Stomach (tissue), 4 donors: ENCODE measurements around the gene CTNNA1.

Experiments
- CTCF ChIP-seq, 7 experiments: fragments of 450-650 bp in 4 of 7; fragments of 200-600 bp in 3 of 7; sonication (generic) in 3 of 7; IDR thresholded peaks; one replicate each; pipeline ENCODE4 v1.5.1; 2016 to 2019; ENCODE audit warnings: antibody characterized with exemption in 7 of 7, control low read depth in 2 of 7, mild to moderate bottlenecking in 1 of 7
- EP300 ChIP-seq: sonication (generic); formaldehyde crosslinking; IDR thresholded peaks from one replicate; pipeline ENCODE4 v1.6.1; 2017; ENCODE audit warnings: antibody characterized with exemption

- TF ChIP-seq CTCF (IDR thresholded peaks at IDR 0.05) (no peak), EP300 (no peak)
Observed at GRCh38 chr5:138843316-138844124, 90.3 kb downstream of the CTNNA1 start.
